ENCODE measurements around the gene RGS3. TPM values are rescaled to one million over a fixed set of nuclear protein-coding genes. Genes with fewer than 3 reads are reported as not detected.
"Not testable (repeated sequence)": the region's sequence is repeated elsewhere in the genome, so short reads cannot be mapped to it uniquely, and the experiment has no call there.

Gene RGS3
- total RNA-seq = 34.7 TPM

DNA sequence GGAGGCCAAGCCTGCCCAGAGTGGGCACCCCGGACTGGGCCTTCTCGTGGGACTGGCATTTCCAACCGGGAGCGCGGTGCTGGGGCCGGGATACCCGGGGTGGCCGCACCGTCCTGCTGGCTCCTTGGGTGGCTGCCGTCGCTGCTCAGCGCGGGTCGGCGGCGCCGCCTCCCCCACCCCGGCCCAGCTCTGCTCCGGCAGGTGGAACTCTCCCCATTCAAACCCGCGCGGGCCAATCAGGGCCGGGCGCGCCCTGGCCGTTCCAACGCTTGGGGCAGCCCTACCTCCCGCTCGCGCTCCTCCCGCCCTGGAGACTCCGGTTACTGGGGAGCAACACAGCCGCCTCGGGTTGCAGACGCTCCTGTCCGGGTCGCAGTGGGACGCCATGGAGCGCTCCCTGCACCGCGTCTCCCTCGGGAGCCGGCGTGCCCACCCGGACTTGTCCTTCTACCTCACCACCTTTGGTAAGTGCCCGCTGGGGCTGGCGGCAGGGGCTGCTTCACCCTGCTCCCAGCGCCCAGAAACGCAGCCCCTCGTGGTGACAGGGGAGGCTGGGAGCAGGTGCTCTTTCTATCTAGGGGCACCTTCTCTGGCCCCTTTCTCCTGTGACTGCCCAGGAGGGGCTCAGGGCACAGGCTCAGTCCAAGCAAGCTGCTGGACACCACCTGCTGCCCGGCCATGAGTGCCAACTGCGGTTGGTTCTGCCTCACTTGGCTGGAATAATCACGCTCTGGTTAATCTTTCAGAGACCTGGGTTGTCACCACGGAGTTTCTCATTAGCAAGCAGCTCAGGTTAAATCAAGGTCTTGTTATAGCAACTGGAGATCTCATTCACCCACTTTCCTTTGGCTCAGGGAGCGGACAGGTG lies at the start of gene RGS3:
Gene RGS3, plus strand, starts transcription at position 310 of the 868 bp plus-strand sequence. Its CDS starts 76 bp downstream, at position 386.
- DNase-seq (ENCODE audit: low read depth in 2 of 3, low spot score in 2 of 3) = no peak

DNA sequence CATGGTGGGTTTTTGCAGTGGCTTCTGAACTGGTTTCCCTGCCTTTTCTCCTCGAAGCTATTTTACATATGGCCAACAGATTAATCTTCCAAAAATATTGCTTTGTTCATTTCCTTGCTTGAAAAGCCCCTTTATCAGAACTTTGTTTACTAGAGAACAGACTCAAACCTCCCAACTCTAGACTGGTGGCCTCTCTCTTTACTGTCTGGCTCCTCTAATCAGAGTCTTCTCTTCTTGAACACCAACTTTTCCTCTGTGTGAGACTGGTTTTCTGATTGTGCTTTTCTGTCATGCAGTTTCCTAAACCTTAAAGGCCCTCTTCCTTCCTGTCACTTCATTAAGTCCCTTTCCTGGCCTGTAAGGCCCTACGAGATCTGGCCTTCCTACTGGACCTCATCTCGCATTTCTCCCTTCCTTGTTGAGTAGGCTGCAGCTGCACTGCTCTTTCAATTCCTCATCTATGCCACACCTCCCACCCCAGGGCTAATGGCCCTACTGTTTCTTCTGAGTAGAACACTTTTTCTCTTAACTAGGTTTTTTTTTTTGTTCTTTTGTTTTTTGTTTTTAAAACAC lies 47.3 kb upstream of the RGS3 start:
- peak in 1 of 3 donors; percentile 31 for DNase-seq (ENCODE audit: low read depth in 2 of 3, low spot score in 2 of 3)

DNA sequence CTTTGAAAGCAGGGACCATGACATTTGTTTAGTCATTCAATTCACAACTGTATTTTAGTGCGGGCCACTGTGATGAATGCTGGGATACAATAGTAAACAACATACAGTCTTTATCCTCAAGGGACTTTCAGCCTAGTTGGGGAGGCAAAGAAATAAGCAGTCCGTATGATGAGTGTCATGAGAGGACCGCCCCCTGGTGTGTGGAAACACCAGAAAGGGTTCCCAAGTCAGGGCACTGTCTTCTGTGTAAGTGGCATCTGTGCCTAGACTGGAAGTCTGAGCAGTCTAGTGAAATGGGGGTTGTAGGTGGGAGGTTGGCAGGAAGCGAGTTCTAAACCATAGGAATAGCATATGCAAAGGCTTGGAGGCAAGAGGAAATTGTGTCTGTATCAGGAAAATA lies 46.2 kb upstream of the RGS3 start:
- DNase-seq (ENCODE audit: low read depth in 2 of 3, low spot score in 2 of 3) = no peak

DNA sequence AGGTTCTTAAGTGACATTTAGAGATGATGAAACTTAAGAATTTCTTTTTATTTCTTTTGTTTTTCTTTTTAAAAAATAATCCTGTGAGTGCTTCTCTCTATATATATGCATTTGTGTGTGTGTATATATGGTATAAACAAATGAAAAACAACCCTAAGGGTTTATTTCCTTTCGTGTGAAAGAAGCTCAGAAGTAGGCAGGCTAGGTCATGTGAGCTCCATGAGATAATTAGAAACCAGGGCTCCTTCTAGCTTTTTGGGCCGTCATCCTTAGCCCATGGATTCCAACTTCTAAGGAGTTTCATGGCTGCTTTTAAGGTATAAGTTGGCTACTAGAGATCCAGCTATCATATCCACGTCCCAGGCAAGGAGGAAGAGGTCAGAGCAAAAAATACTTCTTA lies 41.8 kb upstream of the RGS3 start:
- no peak for DNase-seq (ENCODE audit: low read depth in 2 of 3, low spot score in 2 of 3)

DNA sequence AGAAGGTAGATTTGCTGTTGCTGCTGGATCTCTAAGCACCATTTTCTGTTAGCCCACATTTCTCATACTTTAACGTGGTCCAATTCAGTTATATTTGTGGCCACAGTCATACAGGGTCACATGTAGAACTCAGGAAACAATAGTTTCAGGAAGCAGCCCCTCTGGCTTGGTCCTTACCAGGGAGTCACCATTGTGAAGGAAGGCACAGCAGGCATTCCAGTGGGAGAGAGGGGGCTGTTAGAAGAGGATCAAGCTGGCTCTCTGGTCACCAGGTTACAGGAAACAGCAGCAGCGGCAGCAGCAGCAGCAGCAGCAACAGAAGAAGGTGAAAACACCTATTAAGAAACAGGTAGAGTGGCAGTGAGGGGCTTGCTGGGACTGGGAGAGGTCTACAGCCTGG lies 38.5 kb upstream of the RGS3 start:
- DNase-seq (ENCODE audit: low read depth in 2 of 3, low spot score in 2 of 3) = peak in 1 of 3 donors; percentile 35

DNA sequence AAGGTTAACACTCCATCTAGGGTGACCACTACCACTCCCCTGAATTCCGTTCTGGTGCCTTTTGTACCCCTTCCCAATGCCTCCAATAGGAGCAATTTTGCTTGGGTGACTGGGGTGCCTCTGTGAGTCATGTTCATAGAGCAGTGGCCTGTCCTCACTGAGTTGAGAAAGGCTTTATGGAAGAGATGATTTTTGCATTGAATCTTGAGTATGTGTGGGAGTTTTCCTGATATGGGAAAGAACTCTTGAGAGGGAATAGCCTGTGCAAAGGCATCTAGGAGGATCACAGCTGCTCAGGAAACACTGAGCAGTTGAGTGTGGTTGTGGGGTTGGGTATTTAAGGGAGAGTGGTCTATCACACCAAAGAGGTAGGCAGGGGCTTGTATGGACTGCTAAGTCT lies 36.8 kb upstream of the RGS3 start:
- no peak for DNase-seq (ENCODE audit: low read depth in 2 of 3, low spot score in 2 of 3)

DNA sequence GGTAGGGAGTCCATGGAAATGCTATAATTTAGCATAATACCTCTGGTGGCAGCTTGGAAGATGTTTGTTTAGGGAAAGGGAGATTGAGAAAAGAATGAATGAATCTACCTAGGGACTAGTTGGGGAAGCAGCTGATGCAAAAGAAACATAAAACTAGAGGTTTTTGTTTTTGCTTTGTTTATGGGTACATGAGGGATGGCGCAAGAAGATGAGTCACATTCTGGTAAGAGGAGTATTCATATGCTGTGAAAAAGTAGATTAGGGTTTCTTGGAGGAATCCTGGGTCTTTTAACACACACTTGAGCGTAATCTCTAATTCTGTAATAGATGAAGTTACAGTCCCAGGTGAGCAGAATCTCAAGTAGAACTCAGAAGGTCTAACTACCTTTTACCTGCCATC lies 35.9 kb upstream of the RGS3 start:
- DNase-seq (ENCODE audit: low read depth in 2 of 3, low spot score in 2 of 3) = no peak

DNA sequence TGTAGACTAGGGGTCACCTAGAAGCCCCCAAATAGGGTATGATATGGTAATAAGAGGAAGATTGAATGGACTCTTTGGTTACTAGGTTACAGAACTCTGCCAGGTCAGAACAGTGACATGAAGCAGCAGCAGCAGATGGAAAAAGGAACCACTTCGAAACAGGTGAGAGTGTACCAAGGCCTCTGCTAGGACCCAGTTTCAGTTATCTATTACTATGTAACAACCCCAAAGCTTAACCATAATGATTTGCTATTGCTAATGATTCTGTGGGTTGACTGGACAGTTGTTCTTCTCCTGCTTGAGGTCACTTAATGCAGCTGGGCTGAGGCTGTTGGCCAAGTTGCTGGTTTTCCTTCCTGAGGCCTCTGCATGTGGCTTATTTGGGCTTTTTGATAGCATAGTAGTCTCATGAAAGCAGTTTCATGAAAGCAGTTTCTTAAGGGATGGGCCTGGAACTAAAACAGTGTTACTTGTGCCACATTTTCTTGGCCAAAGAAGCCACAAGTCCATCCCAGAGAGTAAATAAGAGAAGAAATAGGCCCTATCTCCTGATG lies 35.4 kb upstream of the RGS3 start:
- no peak for DNase-seq (ENCODE audit: low read depth in 2 of 3, low spot score in 2 of 3)

DNA sequence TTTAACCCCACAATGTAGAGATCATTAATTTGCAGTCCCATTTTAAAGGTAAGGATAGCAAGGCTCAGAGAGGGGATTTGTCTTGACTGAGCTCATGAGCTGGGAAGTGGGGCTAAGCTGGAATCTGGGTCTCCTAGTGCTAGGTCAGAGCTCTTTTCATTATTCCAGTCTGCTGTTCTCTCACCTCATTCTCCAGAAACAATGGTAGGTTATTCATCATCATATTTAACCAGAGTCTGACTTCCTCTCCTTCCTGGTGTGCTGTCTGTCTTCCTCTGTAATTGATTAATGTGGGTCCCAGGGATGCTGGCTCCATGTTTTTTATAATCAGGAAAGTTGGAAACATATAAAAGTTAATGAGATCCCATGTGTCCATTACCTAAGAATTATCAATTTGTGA lies 32.3 kb upstream of the RGS3 start:
- DNase-seq (ENCODE audit: low read depth in 2 of 3, low spot score in 2 of 3) = no peak

DNA sequence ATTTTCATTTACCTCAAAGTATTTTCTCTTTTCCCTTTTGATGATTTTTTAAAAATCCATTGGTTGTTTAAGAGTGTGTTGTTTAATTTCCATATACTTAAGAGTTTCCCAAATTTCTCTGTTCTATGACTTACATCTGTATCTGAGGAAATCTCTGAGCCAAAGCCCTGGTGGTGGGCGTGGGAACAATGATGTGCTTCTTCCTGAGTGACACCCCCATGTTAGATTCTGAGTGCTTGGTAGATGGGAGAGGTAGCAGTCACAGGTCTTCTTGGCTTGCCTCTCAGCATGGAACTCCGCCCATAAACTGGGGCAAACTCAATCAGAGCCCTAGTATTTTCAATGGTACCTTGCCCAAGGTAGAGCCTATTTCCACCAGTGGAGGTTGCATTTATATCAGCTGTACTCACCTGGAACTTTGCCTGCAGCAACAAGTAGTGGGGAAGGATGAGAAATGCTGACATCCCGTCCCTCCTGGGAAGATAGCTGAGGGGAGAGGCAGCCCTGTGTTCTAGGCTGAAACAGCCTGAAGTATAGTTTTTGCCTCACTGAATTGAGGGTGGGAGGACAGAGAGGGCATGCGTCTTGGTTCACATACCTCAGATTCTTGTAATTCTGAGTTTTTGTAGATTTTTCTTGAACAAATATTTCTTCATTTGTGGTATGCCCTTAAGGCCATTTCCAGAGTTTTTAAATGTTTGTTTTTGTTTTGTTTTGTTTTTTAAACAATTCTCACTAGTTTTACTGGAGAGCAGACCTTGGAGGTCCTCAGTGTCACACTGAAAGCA lies 26.6 kb upstream of the RGS3 start:
- DNase-seq (ENCODE audit: low read depth in 2 of 3, low spot score in 2 of 3) = no peak

DNA sequence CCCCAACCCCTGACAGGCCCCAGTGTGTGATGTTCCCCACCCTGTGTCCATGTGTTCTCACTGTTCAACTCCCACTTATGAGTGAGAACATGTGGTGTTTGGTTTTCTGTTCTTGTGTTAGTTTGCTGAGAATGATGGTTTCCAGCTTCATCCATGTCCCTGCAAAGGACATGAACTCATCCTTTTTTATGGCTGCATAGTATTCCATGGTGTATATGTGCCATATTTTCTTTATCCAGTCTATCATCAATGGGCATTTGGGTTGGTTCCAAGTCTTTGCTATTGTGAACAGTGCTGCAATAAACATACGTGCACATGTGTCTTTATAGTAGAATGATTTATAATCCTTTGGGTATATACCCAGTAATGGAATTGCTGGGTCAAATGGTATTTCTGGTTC lies 25.8 kb upstream of the RGS3 start:
- DNase-seq (ENCODE audit: low read depth in 2 of 3, low spot score in 2 of 3) = not testable (repeated sequence)

DNA sequence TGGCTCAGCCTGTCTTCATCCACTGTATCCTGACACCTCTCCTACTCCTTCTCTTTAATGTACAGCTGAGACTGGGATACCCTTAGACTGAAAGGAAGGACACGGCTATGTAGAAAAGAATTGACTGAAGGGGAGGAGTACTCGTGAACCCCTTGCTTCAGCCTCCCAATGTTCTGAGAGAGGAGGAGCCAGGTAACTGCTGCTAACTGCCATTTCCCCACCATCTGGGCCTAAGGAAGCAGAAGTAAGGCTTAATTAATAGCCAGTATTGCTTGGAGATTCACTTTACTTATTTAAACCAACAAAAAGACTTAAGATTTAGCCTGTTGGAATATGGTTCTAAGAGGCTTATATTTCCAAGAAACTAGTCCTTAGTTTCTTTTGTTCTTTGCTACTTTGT lies 18.8 kb upstream of the RGS3 start:
- peak in 2 of 3 donors; percentile 58 to 91 for DNase-seq (ENCODE audit: low read depth in 2 of 3, low spot score in 2 of 3)

DNA sequence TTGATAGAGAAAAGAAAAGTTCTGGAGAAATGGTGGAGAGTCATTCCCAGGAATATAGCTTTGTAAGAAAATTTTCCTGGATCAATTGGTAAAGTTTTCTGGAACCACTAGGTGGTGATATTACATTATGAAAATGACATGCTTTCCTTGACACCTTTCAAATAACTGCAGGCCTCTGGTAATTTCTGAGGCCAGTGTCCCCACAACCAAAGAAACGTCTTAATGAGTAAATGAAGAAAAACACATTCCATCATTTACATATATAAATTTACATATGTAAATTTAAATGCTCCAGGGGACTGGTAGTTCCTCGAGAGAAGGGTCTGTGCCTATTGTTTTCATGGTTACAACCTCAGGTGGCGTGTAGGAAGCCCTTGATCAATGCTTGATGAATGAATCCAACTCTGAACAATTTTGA lies 17.2 kb upstream of the RGS3 start:
- peak in 2 of 3 donors; percentile 28 to 50 for DNase-seq (ENCODE audit: low read depth in 2 of 3, low spot score in 2 of 3)

DNA sequence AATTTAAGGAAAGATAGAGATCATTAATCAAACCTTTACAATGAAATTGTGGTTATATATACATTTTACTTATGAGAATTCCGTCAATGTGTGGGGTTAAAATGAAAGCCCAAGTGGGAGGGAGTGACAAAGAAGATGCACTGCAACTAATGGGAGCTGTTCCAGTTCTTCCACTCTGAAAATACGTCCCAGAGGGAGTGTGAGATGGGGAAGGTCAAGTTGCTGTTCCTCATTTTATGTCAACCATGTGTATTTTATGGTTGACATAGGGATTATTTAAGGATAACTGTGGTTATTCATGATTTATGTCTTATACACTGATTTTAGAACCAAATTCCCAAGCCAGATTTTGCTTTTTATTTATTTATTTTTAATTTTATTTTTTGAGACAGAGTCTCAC lies 14.2 kb upstream of the RGS3 start:
- no peak for DNase-seq (ENCODE audit: low read depth in 2 of 3, low spot score in 2 of 3)

DNA sequence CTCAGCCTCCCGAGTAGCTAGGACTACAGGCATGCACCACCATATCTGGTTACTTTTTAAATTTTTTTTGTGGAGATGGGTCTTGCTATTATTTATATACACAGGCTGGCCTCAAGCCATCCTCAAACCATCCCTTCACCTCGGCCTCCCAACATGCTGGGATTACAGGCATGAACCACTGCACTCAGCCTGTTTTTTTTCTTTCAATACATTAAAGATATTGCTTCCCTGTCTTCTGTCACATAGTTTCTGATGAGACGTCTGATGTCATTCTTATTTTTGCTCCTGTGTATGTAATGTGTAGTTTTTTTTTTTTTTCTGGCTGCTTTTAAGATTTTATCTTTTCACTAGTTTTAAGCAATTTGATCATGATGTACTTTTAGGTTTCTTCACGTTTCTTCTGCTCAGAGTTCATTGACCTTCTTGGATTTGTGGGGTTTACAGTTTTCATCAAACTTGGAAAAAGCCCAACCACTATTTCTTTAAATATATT lies 11.4 kb upstream of the RGS3 start:
- DNase-seq (ENCODE audit: low read depth in 2 of 3, low spot score in 2 of 3) = no peak

DNA sequence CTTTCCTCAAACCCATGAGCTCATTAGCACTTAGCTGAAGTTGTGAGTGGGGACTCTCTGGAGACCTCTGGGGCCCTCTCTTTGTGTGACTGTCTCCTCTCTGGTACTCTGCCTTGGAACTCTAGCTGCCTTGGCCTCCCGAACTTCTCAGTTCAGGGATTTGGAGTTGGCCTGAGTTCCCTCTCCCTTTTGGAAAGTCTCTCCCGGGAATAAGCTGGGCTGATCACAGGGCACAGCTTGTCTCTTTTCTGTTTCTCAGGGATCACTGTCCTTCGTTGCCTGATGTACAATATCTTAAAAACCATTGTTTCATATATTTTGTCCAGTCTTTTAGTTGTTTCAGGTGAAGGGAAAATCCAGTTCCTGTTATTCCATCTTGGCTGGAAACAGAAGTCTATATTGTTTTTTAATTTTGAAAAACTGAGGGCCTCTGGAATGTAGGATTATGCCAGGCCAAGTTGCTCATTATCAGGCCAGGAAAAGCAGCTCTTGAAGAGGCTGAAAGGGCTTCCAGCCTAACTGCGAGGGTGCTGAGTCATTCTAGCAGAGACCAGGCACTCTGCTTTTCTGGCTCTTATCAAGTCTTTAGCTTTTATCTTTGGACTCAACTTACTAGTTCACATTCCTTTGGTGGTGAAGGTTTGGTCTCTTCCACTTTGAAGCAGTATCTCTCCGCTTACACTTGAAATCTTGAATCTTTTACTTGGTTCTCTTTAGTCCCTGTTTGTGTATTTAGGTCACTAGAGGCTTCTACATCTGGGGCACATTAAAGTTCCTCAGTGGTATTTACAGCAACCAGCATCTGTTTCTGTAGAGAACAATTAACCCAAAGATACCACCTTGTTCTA lies 8.4 kb upstream of the RGS3 start:
- peak in 2 of 3 donors; percentile 43 to 57 for DNase-seq (ENCODE audit: low read depth in 2 of 3, low spot score in 2 of 3)

DNA sequence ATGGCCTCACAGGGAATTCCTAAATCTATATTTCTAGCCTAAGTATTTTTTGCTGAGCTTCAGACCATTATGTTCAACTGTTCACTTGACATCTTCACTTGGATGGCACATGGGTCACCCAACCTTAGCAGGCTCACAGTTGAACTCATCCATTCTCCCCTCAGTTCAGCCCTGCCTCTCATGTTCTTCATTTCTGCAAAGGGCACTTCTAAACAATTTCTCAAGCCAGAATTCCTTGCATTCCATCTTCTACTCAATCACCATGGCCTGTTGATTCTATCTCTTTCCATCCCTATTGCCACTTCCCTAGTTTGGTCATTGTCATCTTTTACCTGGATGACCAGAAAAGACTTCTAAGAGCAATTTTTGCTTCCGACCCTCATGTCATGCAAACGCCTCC lies 7.3 kb upstream of the RGS3 start:
- no peak for DNase-seq (ENCODE audit: low read depth in 2 of 3, low spot score in 2 of 3)

DNA sequence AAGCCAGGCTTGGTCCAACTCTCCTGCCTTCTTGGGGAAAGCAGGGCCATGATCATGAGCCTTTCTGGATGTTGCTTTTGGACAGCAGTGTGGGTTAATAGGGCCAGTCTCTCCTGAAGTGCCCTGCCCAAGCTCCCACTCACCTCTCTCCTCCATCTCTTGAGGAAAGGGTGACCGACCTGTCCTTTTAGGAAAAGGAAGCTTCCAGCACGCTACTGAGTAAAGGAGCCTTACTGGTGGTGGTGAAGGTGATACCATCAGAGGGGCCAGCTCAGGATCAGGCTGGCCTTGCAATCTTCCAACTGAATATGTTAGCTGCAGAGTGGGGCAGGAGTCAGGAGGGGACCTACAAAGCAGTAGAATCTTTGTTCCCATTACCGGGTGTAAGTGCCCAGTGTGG lies 2.2 kb upstream of the RGS3 start:
- DNase-seq (ENCODE audit: low read depth in 2 of 3, low spot score in 2 of 3) = no peak

DNA sequence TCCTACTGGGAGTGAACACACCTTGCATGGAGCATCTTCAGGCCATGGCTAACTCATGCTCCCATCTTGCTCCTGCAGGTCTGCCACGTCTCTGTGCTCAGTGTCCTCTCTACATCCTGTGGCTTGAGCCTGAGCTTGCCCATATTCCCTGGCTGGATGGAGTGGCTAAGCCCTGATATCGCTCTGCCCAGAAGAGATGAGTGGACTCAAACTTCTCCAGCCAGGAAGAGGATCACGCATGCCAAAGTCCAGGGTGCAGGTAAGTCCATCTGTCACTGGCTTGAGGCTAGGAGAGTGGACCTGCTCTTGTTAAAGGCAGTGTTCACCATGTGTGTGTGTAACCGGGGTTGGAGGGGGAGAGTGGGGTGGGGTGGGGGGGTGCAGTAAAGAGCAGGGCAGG lies 1.6 kb upstream of the RGS3 start:
- no peak for DNase-seq (ENCODE audit: low read depth in 2 of 3, low spot score in 2 of 3)

DNA sequence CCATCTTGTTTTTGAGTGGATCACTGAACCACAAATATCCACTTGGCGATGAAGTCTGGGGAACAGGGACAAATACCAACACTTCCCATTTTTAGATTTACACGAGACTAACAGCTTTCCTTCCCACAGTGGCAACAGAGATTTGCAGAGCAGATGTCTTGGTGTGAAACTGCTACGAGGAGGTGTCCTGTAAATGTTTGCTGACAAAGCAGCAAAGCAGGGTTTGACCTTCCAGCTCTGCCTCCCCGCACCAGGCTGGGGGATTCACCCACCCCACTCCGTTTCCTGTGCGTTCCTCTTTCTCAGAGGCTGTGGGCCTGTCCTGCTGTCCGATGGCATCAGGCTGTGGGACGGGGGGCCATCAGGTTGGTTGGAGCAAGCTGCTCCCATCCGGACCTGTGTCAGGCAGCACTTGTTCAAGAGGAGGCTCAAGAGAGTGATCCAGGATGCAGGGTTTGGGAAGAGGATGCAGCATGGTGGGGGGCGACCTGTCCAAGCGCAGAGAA lies 693 bp upstream of the RGS3 start:
- no peak for DNase-seq (ENCODE audit: low read depth in 2 of 3, low spot score in 2 of 3)

Measured in hematopoietic multipotent progenitor cell (in vitro differentiated cells).